Endometrial microvascular endothelial cells (primary cell): ENCODE data around the gene P2RY6. TPM values are rescaled to one million over a fixed set of nuclear protein-coding genes. Genes with fewer than 3 reads are reported as not detected.

Experiments used
- in situ Hi-C: cut with HindIII; loops from 2 replicates; pipeline ENCODE4 v1.10.0; 2017; ENCODE audit warnings: low sequenced_read_pairs, low pct_unique_long_range_greater_than_20kb; ENCODE audit errors: inconsistent ontology term
- total RNA-seq: library from RNA; depleted of rRNA; stranded (reverse); fragments of >200 nt; gene quantifications from one replicate; pipeline ENCODE4 v1.2.3, GENCODE V29; 2015; ENCODE audit errors: inconsistent ontology term

P2RY6 gene
- total RNA-seq, 1 donor from 2014 or later: not detected

DNA sequence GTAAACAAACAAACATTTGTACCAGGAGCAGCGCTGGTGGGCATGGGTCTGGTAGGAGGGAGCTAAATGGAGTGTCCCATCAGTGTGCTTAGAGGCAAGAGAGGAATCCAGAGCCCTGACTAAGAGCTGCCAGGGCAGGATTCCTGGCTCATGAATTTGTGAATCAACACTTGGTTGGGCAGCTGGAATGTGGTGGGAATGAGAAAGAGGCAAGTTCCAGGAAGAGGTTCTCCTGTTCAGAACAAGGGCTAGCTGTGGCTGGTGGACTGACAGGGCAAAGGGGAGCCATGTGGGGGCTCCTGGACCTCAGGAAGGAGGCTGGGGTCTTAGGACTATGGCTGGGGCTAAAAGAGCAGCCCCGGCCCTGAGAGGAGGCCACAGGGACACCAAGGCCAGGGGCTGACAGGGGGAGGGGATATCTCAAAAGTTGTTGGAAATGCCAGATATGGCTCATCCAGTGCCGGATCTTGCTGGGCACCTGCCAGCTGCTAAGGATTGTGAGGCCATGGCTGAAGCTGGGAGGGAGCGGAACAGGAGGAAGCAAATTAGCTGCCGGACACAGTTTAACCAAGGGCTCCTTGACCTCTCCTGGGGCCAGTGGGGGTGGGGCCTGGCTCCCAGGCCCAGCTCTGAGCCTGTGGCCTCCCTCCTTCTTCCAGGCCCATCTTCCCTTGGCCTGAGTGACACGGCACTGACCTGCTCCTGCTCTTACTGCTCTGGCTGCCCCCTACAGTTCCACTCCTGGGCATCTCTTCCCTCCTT, 14.6 kb upstream of the P2RY6 start:
- in situ Hi-C loops: no loop called here

DNA sequence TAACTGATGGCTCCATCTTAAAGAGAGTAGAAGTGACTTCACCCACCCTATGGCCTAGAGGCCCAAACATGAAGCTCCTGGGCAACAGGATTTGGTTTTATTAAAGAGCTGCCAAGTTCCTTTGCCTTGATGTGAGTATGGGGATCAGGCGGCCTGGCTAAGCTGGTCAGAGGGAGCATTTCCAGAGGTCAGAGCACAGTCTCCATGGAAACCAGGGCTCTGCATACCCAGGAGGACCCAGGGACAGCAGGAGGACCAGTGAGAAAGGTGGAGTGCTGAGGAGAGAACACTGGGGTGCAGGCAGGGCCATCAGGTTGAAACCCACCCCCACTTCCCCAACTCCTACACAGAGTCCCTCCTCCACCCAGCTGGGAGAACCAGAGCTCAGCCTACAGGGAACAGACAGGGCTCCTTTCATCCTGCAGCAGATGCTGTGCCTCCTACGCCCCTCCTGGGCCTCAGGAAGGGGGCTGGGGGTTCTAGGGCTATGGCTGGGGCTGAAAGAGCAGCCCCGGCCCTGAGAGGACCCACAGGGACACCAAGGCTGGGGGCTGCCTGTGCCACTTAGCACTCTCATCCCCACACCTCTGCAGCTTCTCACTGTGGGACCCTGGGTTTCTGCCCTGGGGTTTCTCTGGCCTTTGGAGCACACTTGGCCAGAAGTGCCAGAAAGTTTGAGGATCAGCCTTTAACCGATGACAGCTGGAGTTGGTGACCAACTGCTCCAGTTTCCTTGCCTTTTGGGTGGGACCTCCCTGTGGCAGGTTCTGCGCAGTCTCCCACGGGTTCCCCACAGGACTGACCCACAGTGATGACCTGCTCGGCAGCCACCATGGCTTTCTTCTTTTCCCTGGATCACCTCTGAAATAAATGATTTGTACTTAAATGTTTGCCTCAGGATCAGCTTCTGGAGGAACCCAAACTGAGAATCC, 13.8 kb upstream of the P2RY6 start:
- in situ Hi-C loops: no loop called here

DNA sequence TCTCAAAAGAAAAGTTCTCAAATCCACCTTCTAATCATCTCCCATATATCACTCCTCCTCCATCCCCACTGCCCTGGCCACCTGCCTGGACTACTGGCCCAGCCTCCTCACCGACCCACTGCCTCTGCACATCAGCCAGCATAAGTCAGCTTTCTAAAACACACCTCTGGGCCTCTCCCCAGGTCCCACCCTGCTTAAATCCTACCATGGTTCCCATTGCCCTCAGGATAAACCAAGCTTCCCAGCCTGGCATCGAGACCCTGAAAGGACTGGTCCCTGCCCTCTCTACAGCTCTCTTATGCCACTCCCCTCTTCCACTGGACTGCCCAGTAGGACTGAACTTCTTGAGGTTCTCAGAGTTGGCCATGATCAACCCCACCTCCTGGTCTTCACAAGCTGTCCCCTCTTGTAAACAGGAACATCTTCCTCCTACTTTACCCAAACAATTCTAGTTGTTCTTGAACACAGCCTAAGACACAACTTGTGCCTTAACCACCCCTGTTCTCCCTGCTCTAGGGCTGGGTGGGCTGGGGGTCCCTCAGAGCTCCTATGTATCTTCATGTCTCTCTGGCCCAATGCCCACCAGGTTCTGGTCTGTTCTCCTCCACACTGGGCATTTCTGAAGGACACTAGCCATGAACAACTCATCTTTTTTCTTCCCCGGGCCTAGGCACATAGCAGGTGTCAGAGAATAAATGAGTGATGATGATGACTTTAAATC, 12.6 kb upstream of the P2RY6 start:
- in situ Hi-C loops: no loop called here

DNA sequence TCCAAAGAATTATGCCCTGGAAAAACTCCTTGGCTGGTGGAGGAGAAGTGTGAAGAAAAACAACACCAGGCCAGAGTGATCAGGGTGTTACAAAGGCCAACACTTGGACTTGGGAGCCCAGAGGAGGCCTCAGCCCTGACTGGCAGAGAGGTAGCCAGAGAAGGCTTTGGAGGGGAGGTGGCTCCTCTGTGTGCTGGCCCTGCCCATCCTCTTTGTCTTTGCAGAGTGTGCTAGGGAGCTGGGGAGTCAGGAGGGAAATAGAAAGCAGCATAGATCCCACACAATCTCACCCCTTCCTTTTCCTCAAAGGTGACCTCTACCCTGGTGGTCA, 12.0 kb upstream of the P2RY6 start:
- in situ Hi-C loops: no loop called here

DNA sequence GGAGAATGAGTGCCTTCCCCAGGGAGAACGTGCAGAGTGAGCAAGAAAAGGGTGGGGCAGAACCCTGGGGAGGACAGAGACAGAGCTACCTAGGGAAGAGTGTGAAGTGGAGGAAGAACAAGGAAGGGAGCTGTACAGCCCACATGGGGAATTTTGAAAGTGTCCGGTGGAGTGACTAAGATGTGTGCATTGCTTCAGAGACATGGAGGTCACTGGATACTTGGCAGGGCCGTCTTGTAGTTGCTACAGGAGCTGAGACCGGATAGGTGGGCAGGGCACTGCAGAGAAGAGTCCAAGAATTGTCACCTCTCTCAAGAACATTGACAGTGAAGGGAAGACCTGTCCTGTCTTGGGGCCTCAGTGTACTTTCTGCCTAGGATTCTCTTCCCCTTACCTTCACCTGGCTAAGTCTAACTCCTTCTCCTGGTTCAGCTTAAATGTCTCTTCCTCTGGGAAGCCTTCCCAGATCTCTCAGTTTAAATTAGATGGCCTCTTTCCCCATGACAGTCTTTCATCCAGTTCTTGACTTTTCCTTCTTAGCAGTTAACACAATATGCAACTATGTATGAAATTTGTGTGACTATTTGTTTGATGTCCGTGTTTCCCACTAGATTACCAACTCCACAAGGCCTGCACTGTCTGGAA, 9.2 kb upstream of the P2RY6 start:
- in situ Hi-C loops: no loop called here

DNA sequence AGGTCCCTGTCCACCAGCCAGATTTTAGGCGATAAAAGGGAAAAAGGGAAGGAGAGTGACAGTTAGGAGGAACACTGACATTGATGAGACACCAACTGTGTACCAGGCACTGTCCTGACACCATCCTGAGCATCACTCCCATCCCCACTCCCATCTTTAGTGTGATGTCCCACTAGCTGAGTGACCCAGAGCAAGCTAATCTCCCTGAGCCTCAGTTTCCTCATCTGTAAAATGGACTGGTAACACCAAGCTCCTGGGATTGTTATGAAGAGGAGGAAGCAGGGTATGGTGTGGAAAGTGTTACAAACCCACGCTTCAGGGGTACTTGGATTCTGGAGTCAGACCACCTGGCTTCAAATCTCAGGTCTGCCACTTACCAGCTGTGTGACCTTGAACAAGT, 8.5 kb upstream of the P2RY6 start:
- in situ Hi-C loops: no loop called here

DNA sequence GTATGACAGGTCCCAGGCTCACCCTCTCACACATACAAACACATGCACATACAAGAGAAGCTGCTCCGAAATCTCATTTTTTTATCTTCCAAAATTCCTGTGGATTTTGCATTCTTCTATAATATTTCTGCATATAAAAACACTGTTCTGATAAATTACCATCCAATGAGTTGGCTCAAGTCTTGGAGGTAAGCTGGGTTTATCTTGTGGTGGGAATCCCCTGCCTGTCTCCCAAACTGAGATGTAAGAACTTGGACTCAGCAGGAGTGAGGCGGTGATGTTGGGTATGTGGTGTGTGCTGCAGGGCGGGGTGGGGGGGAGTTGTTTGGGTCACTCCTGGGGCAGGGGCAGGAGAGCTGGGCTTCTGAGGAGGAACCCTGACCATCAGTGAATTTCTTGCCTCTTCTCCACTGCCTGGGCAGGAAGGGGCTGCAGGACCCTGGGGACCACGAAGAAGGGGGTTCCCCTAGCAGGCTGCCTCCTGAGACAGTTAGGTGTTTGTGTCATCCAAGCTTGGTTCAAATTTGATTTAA, 6.8 kb upstream of the P2RY6 start:
- in situ Hi-C loops: no loop called here

DNA sequence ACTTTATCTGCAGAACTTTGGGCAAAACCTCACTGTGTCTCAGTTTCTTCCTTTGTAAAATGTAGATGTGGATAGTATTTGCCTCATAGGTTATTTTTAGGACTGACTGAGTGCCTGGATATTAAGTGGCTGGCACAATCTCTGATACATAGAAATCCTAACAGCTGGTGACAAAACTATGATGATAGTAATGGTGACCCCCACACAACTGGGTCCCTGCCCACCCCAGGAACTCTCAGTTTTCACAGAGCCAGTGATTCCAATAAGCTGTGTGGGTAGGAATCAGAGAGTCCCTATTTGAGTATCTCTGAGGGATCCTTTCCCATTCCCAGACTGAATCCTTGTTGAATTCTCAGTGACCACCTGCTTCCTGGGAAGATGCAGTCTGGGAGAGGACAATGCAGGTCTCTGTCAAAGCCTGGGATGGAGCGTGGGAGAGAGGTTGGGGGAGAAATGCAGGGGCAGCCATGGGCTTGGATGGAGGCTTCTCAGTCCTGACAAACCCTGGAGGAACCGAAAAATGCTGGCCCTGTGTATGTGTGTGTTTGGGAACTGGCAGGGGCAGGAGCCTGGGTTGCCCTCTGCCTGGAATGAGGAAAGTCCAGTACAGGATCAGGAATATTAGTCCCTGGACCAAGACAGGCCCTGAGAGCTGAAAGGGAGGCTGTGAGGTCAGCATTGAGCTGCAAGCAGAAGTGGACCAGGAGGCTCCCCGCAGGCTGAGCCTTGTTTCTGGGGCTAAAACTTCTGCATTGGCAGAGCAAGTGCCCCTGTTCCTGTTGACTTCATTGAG, 6.1 kb upstream of the P2RY6 start:
- in situ Hi-C loops: no loop called here

DNA sequence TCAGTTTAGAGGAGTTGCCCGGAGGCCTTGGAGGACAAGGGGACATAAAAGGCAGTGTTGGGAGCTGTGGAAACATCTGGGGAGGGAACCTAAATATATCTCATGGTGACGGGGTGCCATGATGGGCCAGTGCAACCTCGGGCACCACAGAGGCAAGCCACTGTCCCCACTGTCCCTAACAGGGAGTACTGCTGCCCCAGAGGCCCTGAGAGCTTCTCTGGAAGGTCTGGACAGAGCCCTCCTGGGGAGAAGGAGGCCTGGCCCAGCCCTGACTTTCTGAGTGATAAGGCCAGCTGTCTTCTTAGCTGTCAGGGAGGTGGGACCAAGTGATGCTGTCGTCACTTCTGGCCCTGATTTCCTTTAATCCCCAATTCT, 5.5 kb upstream of the P2RY6 start:
- in situ Hi-C loops: no loop called here

DNA sequence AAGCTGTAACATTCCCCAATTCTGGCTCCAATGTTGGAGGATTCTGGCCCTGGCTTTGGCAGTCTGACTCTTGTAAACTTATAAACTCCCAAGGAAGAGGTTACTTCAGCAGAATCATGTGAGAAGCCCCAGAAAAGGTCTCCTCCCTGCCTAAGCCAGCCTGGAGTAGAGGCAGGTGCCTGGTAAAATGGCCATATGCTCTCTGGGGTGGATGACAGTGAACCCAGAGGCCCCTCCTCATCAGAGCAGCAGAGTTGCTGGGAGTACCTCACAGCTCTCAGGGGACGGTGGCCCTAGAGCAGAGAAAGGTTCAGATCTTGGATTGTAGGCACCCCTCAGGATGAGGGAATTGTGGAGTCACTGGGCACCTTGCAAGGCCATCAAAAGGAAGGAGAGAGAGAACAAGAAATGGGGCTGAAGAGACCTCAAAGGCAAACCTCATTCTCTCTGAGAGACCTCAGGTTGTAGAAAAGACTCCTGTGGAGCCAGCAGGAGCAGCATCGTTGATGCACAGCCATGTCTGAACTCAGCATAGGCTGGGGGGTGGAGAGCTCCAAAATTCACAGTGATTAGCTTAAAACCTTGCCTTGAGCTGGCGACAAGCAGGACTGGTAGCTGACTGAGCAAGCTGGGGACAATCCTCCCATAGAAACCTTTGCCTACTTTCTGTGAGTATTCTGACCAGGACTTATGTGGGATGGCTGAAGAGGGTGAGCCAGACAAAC, 4.9 kb upstream of the P2RY6 start:
- in situ Hi-C loops: no loop called here

DNA sequence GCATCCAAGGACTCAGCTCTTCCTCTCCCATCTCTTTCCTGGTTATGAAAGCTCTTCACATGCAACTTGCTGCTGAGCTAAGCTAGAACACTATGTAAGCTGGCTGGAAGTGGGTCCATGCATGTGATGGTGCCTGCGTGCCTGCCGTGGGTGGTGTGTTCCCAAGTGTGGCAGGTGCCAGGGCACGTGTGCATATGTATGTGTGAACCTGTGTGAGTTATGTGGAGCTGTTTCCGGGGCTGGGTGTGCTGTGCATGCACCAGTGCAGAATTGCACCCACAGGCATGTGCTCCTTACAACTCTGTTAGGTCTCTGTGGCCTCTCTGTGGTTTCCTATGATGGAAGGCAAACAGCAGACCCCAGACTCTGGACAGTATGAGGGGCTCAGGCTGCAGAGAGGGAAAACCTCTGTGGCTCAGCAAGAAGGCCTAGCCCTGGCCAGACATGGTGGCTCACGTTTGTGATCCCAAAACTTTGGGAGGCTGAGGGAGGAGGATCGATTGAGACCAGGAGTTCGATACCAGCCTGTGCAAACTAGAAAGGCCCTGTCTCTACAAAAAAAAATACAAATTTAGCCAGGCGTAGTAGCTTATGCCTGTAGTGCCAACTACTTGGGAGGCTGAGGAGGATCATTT, 4.1 kb upstream of the P2RY6 start:
- in situ Hi-C loops: no loop called here

DNA sequence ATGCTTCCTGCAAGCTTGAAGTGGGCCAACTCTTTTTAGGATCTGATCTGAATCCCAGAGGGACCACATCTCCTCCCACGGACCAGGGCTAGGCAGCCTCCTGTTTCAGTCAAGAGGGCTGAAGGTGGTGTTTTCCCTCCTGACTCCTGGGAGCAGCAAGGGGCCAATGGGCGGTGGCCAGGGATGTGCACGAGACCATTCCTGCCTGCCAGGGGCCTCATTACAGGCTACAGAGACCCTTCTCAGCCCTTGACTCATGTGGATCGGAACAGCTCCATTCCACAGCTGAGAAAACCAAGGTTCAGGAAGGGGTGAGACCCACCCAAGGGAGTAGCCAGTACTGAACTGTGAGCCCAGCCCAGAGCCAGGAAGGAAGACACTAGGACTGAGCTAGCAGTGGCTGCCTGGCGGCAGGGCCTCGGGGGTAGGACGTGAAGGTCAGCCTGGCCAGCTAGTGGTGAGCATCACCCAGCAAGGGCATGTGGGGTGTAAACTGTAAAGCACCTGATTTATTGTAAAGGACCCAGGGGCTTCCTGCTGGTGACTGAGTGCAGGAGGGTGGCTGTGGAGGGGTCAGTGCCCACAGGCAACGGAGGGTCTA, 3.4 kb upstream of the P2RY6 start:
- in situ Hi-C loops: no loop called here

DNA sequence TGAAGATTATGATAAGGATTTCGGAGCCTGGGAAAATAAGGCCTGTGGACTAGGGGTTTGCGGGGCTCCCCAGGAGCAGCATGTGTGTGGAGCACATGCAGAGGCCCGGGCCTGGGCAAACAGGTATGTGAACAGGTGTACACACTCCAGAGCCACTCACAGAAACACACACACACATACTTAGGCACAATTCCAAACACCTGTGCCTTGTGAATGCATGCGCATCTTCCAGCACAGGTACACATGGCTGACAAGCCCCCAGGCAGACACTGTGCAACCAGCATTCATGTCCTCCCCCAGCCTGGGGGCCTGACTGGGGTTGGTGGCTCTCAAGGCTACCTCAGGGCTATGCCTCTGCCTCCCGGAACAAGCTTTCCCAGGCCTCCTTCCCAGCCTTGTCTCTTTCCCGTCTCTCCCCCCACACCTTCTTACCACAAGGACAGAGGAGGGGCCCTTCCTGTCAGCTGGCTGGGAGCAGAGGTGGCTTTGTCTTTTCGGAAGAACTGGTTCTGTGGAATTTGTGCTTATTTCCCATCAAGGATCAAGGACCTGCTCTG, 2.6 kb upstream of the P2RY6 start:
- in situ Hi-C loops: no loop called here

DNA sequence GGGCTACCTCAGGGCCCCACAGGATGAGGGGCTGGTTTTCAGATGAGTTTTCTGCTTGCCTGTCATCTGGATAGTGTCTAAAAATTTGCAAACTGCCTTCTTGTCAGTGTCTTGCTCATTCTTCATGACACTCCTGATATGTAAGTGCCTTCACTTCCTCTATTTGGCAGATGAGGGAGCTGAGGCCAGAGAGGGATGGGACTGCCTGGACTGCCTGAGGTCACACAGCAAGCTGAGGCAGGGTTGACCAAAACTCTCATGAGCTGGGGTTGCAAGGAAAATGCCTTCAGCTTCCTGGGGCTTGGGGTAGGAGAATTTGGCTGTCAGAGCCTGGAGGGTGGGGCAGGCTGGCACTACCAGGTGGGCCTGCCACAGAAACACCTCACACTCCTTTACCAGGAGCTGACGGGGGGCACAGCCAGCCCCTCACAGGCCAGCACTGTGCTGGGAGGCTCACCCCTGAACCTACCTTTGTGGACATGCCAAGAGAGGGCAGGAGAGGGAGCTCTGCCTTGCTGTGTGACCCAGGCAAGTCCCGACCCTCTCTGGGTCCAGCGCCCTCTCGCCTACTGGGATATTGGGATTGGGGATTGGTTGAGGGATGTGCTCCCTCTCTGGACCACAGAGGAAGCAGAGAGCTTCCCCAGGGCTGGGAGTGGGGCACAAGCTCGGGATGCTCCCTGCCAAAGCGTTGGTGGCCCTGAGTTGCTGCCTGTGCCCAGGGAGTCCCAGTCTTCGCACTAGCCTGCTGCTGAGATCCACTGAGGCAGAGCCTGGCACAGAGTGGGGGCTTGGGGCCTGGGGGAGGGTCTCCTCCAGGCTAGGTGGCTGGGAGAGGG, 1.9 kb upstream of the P2RY6 start:
- in situ Hi-C loops: no loop called here

DNA sequence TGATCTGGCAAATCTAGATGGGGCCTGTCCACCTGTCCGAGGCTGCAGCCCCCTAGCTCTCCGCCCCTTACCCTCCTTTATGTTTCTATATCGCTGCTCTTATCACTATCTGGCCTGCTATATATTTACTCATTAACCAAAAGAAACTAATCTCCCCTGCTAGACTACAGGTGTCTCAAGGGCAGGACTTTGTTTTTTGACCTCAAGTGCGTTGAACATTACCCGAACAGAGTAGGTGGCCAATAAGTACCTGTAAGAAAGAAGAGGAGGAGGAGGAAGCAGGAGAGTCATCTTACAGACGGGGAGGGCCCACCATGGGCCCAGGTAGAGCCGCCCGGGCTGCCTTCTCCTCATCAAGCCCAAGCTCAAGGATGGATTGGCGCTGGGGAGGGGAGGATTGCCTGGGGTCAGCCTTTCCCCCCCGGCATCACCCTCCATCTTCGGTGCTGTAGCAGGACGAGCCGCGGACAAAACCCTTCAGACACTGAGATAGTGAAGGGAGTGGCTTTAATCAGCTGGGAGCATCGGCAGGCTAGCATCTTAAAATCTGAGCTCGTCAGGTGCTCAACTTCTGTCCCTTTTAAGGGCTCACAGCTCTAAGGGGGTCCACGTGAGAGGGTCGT, 1.2 kb upstream of the P2RY6 start:
- in situ Hi-C loops: no loop called here
